K562 (cell line): ENCODE data around the gene ACVR1C. TPM values are rescaled to one million over a fixed set of nuclear protein-coding genes. Genes with fewer than 3 reads are reported as not detected.
A peak's percentile ranks its signal among the peaks of the same experiment; 100 is the strongest.

ENCODE experiments used
- ATF1 ChIP-seq, 2 experiments: fragments of 450-650 bp in 1 of 2; IDR thresholded peaks; 2 replicates each; pipeline ENCODE4 v1.6.1; 2016; ENCODE audit warnings: missing compliant biosample characterization in 1 of 2, missing genetic modification characterization in 1 of 2
- CREM ChIP-seq: IDR thresholded peaks from 2 replicates; pipeline ENCODE4 v1.6.1; 2014; ENCODE audit warnings: antibody characterized with exemption, low read depth
- ESRRB ChIP-seq: fragments of 250-450 bp; sonication (Bioruptor Pico); IDR thresholded peaks from 2 replicates; pipeline ENCODE4 v1.5.0; 2020; ENCODE audit warnings: mild to moderate bottlenecking, moderate library complexity, borderline replicate concordance
- FOSL1 ChIP-seq: fragments of 200-800 bp; sonication (Bioruptor generic); conservative IDR thresholded peaks from 2 replicates; pipeline ENCODE4 v1.6.1; 2016; ENCODE audit warnings: missing genetic modification characterization, missing compliant biosample characterization
- FOXK1 ChIP-seq: sonication (generic); formaldehyde crosslinking; IDR thresholded peaks from 2 replicates; pipeline ENCODE4 v1.8.0; 2022; ENCODE audit warnings: missing genetic modification reagents, mild to moderate bottlenecking, borderline replicate concordance
- GMEB1 ChIP-seq: fragments of 250-450 bp; sonication (Bioruptor Pico); IDR thresholded peaks from 2 replicates; pipeline ENCODE4 v1.4.0; 2020; ENCODE audit warnings: mild to moderate bottlenecking
- HDGF ChIP-seq: fragments of 450-650 bp; IDR thresholded peaks from 2 replicates; pipeline ENCODE4 v1.6.1; 2016
- JUN ChIP-seq, 2 experiments: sonication (generic) in 1 of 2; formaldehyde crosslinking in 1 of 2; IDR thresholded peaks; 2 replicates each; pipeline versions ENCODE4 v1.6.1 to v1.8.0; 2012 to 2022; ENCODE audit warnings: borderline replicate concordance in 2 of 2, mild to moderate bottlenecking in 2 of 2, improper control_type of control experiment in 1 of 2, low read depth in 1 of 2, low read length in 1 of 2, missing genetic modification reagents in 1 of 2
- MTA1 ChIP-seq: fragments of 450-650 bp; IDR thresholded peaks from 2 replicates; pipeline ENCODE4 v1.6.1; 2017; ENCODE audit warnings: borderline replicate concordance
- NR1H2 ChIP-seq: sonication (generic); formaldehyde crosslinking; IDR thresholded peaks from 2 replicates; pipeline ENCODE4 v1.4.0; 2020; ENCODE audit warnings: mild to moderate bottlenecking, missing genetic modification reagents
- PML ChIP-seq: IDR thresholded peaks from 2 replicates; pipeline ENCODE4 v1.6.1; 2012; ENCODE audit warnings: low read length, inconsistent platforms
- POLR3G ChIP-seq: IDR thresholded peaks from 2 replicates; pipeline ENCODE4 v1.6.1; 2011; ENCODE audit not compliant: insufficient read length, insufficient replicate concordance; ENCODE audit errors: extremely low read depth
- PPARD ChIP-seq: fragments of 250-450 bp; sonication (Bioruptor Pico); IDR thresholded peaks from 2 replicates; pipeline ENCODE4 v1.8.0; 2022; ENCODE audit warnings: inconsistent platforms, mild to moderate bottlenecking, moderate library complexity
- SPI1 ChIP-seq: IDR thresholded peaks from 2 replicates; pipeline ENCODE4 v1.6.1; 2011; ENCODE audit warnings: low read depth, low read length, control low read depth, borderline replicate concordance
- TAF1 ChIP-seq: IDR thresholded peaks from 2 replicates; pipeline ENCODE4 v1.6.1; 2011; ENCODE audit warnings: mild to moderate bottlenecking, low read length, moderate library complexity; ENCODE audit not compliant: insufficient read depth, control insufficient read depth, severe bottlenecking; ENCODE audit errors: extremely low read depth
- TRIM24 ChIP-seq, 2 experiments: fragments of 450-650 bp; IDR thresholded peaks; 2 replicates each; pipeline ENCODE4 v1.6.1; 2016
- TSC22D4 ChIP-seq: fragments of 450-650 bp; IDR thresholded peaks from 2 replicates; pipeline ENCODE4 v1.6.1; 2016; ENCODE audit warnings: missing genetic modification characterization, missing biosample characterization, control low read depth
- ZBTB8A ChIP-seq: fragments of 450-650 bp; IDR thresholded peaks from 2 replicates; pipeline ENCODE4 v1.6.1; 2018; ENCODE audit warnings: mild to moderate bottlenecking, moderate library complexity; ENCODE audit not compliant: partially characterized antibody
- ZNF212 ChIP-seq: fragments of 450-650 bp; formaldehyde crosslinking; IDR thresholded peaks from 2 replicates; pipeline ENCODE4 v1.4.0; 2020; ENCODE audit warnings: mild to moderate bottlenecking
- ZNF436 ChIP-seq: fragments of 250-450, 450-650 bp; sonication (Bioruptor Pico); formaldehyde crosslinking; IDR thresholded peaks from 2 replicates; pipeline ENCODE4 v1.7.0; 2020; ENCODE audit warnings: mild to moderate bottlenecking
- ZNF79 ChIP-seq: fragments of 250-450 bp; sonication (Bioruptor Pico); IDR thresholded peaks from 2 replicates; pipeline ENCODE4 v1.4.0; 2020; ENCODE audit warnings: low read depth, mild to moderate bottlenecking, moderate library complexity
- polyA plus RNA-seq, 8 experiments: library from polyadenylated mRNA; depleted of rRNA in 4 of 8; stranded (reverse) in 5 of 8; unstranded in 3 of 8; fragments of >200 nt; fragmentation: Nextera tagmentation in 2 of 8; fragmentation: Illumina TruSeq in 1 of 8; extraction: Ambion mirVana in 2 of 8; extraction: Trizol in 1 of 8; gene quantifications; 2 replicates each; pipeline versions ENCODE4 v1.2.1 to v1.2.3, GENCODE V29; 2011 to 2014; ENCODE audit warnings: inconsistent platforms in 1 of 8, missing spikeins in 1 of 8
- total RNA-seq, 7 experiments: library from RNA; depleted of rRNA in 6 of 7; stranded (reverse); fragments of >200 nt in 6 of 7; fragmentation: Illumina TruSeq in 2 of 7; extraction: Trizol in 2 of 7; gene quantifications; 2 replicates each; pipeline versions ENCODE4 v1.2.1 to v1.2.3, GENCODE V29; 2011 to 2021; ENCODE audit warnings: low replicate concordance in 1 of 7
- TF ChIP-seq, protein P1 (sequence below): sonication (generic); formaldehyde crosslinking; IDR thresholded peaks from 2 replicates; pipeline ENCODE4 v1.8.0; 2022; ENCODE audit warnings: mild to moderate bottlenecking, missing genetic modification reagents
- TF ChIP-seq, protein P2 (sequence below): fragments of 250-450 bp; sonication (Bioruptor Pico); IDR thresholded peaks from 2 replicates; pipeline ENCODE4 v1.4.0; 2020; ENCODE audit warnings: mild to moderate bottlenecking, moderate library complexity
- TF ChIP-seq, protein P3 (sequence below): fragments of 450-650 bp; formaldehyde crosslinking; IDR thresholded peaks from 2 replicates; pipeline ENCODE4 v1.4.0; 2022; ENCODE audit warnings: missing genetic modification characterization

ACVR1C gene
- total and polyA plus RNA-seq, 9 of the 15 experiments (the other 6 are each of a cell fraction or from before 2014, with no cell fraction given), result 0.05 to 0.58 (median 0.28) TPM

- TF ChIP-seq GMEB1 (CRISPR knock-in tag), result no peak
- peak; percentile 15 to 66; a peak in 2 of 4 replicates for TF ChIP-seq TRIM24 (IDR thresholded peaks at IDR 0.05)
- no peak for TF ChIP-seq TAF1
- TF ChIP-seq FOSL1 (tag), result peak; percentile 93
- TF ChIP-seq JUN (IDR thresholded peaks at IDR 0.05; ENCODE audit: borderline replicate concordance, low read depth, low read length), result peak; percentile 66; the same call in 1 of the 2 replicates
- no peak for TF ChIP-seq JUN (CRISPR knock-in tag; IDR thresholded peaks at IDR 0.05; ENCODE audit: borderline replicate concordance)
- no peak for TF ChIP-seq MTA1
- TF ChIP-seq, protein P1, sequence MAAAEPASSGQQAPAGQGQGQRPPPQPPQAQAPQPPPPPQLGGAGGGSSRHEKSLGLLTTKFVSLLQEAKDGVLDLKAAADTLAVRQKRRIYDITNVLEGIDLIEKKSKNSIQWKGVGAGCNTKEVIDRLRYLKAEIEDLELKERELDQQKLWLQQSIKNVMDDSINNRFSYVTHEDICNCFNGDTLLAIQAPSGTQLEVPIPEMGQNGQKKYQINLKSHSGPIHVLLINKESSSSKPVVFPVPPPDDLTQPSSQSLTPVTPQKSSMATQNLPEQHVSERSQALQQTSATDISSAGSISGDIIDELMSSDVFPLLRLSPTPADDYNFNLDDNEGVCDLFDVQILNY, result no peak
- no peak for TF ChIP-seq ZBTB8A
- no peak for TF ChIP-seq ZNF436 (CRISPR knock-in tag)
- TF ChIP-seq ATF1 (CRISPR knock-in tag; IDR thresholded peaks at IDR 0.05), result no peak
- peak; percentile 60 for TF ChIP-seq ATF1 (tag; IDR thresholded peaks at IDR 0.05)
- TF ChIP-seq HDGF, result no peak
- no peak for TF ChIP-seq FOXK1 (CRISPR knock-in tag)
- no peak for TF ChIP-seq PPARD (CRISPR knock-in tag)
- TF ChIP-seq ZNF79, result no peak
- TF ChIP-seq ESRRB (CRISPR knock-in tag), result no peak
- no peak for TF ChIP-seq NR1H2
- TF ChIP-seq TSC22D4 (tag), result no peak
- TF ChIP-seq SPI1, result no peak
- 0 out of 2 replicates have a peak, but pooled peaks have one; percentile 31 for TF ChIP-seq CREM
- no peak for TF ChIP-seq POLR3G
- TF ChIP-seq, protein P2, sequence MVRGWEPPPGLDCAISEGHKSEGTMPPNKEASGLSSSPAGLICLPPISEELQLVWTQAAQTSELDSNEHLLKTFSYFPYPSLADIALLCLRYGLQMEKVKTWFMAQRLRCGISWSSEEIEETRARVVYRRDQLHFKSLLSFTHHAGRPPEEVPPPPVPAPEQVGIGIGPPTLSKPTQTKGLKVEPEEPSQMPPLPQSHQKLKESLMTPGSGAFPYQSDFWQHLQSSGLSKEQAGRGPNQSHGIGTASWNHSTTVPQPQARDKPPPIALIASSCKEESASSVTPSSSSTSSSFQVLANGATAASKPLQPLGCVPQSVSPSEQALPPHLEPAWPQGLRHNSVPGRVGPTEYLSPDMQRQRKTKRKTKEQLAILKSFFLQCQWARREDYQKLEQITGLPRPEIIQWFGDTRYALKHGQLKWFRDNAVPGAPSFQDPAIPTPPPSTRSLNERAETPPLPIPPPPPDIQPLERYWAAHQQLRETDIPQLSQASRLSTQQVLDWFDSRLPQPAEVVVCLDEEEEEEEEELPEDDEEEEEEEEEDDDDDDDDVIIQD, result no peak
- TF ChIP-seq PML, result no peak
- TF ChIP-seq, protein P3, sequence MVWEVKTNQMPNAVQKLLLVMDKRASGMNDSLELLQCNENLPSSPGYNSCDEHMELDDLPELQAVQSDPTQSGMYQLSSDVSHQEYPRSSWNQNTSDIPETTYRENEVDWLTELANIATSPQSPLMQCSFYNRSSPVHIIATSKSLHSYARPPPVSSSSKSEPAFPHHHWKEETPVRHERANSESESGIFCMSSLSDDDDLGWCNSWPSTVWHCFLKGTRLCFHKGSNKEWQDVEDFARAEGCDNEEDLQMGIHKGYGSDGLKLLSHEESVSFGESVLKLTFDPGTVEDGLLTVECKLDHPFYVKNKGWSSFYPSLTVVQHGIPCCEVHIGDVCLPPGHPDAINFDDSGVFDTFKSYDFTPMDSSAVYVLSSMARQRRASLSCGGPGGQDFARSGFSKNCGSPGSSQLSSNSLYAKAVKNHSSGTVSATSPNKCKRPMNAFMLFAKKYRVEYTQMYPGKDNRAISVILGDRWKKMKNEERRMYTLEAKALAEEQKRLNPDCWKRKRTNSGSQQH (CRISPR knock-in tag), result no peak
- no peak for TF ChIP-seq ZNF212 (CRISPR knock-in tag)
Measured at GRCh38 chr2:157672129-157672528, 43.5 kb upstream of the ACVR1C start (continued).
